Lower leg skin (tissue), 4 donors: ENCODE results near the gene CLPTM1L. TPM values are rescaled to one million over a fixed set of nuclear protein-coding genes. Genes with fewer than 3 reads are reported as not detected.

Source experiments
- DNase-seq, 2 donors: peaks; one replicate each; pipeline ENCODE4 v3.0.0-alpha.2; 2019; ENCODE audit warnings: low spot score in 2 of 2
- H3K4me3 ChIP-seq: fragments of 200-600 bp; sonication (generic); 2 replicates; pipeline ENCODE4 v1.5.1; 2017; ENCODE audit warnings: mild to moderate bottlenecking, low read depth; ENCODE audit not compliant: poor library complexity, severe bottlenecking
- CTCF ChIP-seq, 3 donors: fragments of 450-650 bp; IDR thresholded peaks; one replicate each; pipeline ENCODE4 v1.5.1; 2016; ENCODE audit warnings: antibody characterized with exemption in 3 of 3, mild to moderate bottlenecking in 3 of 3, moderate library complexity in 2 of 3
- POLR2A ChIP-seq, 2 donors: fragments of 450-650 bp; IDR thresholded peaks; one replicate each; pipeline ENCODE4 v1.6.1; 2016 to 2017; ENCODE audit warnings: antibody characterized with exemption in 2 of 2, mild to moderate bottlenecking in 1 of 2, moderate library complexity in 1 of 2
- WGBS, 2 donors: methylation state at CpG; one replicate each; pipeline ENCODE4 v1.1.5; 2018; 5-methylcytosine and 5-hydroxymethylcytosine counted together
- intact Hi-C: fragments of 100-400 bp; cut with DNase I; formaldehyde crosslinking; loops from one replicate; pipeline ENCODE4 v1.15.0; 2023; ENCODE audit warnings: low total_unique reads
- total RNA-seq, 4 donors: library from RNA; depleted of rRNA; stranded (reverse); fragments of >200 nt; gene quantifications; one replicate each; pipeline ENCODE4 v1.1.0, GENCODE V29; 2016

Gene CLPTM1L
- total RNA-seq, 4 donors from 2014 or later = 82.8 to 123 (median 102) TPM

- TF ChIP-seq CTCF (IDR thresholded peaks at IDR 0.05) = no peak
- no peak for TF ChIP-seq POLR2A (IDR thresholded peaks at IDR 0.05)
- intact Hi-C loops = no loop called here
- 56 to 72% methylated on average over 11 to 12 of the region's 21 CpGs for WGBS, 2 donors
These were observed 46.1 kb upstream of the CLPTM1L start for GRCh38 chr5:1390861-1391600.

GRCh38 chr5:1390333-1390732 lies 45.4 kb upstream of the CLPTM1L start:
- intact Hi-C loops = no loop called here
- H3K4me3 ChIP-seq = no peak overlapping the region
- DNase-seq = no peak
- TF ChIP-seq CTCF (IDR thresholded peaks at IDR 0.05) (no peak), POLR2A (IDR thresholded peaks at IDR 0.05) (no peak)
- WGBS, 2 donors = 60% methylated on average over 5 to 7 of the region's 7 CpGs

More at GRCh38 chr5:1390861-1391600, 46.1 kb upstream of the CLPTM1L start:
- no peak for DNase-seq
- H3K4me3 ChIP-seq = no peak overlapping the region

GRCh38 chr5:1388383-1388967 lies 43.6 kb upstream of the CLPTM1L start:
- TF ChIP-seq POLR2A (IDR thresholded peaks at IDR 0.05) (no peak), CTCF (IDR thresholded peaks at IDR 0.05) (no peak)
- intact Hi-C loops = no loop called here
- H3K4me3 ChIP-seq = no peak overlapping the region
- WGBS, 2 donors = 89 to 92% methylated on average over 4 of the region's 4 CpGs
- DNase-seq = no peak

GRCh38 chr5:1387876-1388275 lies 43.0 kb upstream of the CLPTM1L start:
- WGBS, 2 donors = 83 to 92% methylated on average over 5 of the region's 5 CpGs
- DNase-seq = no peak
- TF ChIP-seq POLR2A (IDR thresholded peaks at IDR 0.05) = no peak
- no peak for TF ChIP-seq CTCF (IDR thresholded peaks at IDR 0.05)
- H3K4me3 ChIP-seq = no peak overlapping the region
- intact Hi-C loops = no loop called here

GRCh38 chr5:1387059-1387755 lies 42.3 kb upstream of the CLPTM1L start:
- H3K4me3 ChIP-seq = no peak overlapping the region
- 53 to 65% methylated on average over 8 to 11 of the region's 11 CpGs for WGBS, 2 donors
- no peak for DNase-seq
- TF ChIP-seq CTCF (IDR thresholded peaks at IDR 0.05) (no peak), POLR2A (IDR thresholded peaks at IDR 0.05) (no peak)
- intact Hi-C loops = no loop called here
